Transverse colon (tissue), 4 donors: ENCODE measurements around the gene TRAK1. TPM values are rescaled to one million over a fixed set of nuclear protein-coding genes. Genes with fewer than 3 reads are reported as not detected.
"Not testable (repeated sequence)": the region's sequence is repeated elsewhere in the genome, so short reads cannot be mapped to it uniquely, and the experiment has no call there.

Source experiments
- DNase-seq: peaks from one replicate; pipeline ENCODE4 v3.0.0-alpha.2; 2019
- H3K27ac ChIP-seq, 4 donors: fragments of 200-600 bp; sonication (generic); 2 replicates each; pipeline ENCODE4 v1.5.1; 2016 to 2018; ENCODE audit warnings: inconsistent platforms in 4 of 4
- H3K27me3 ChIP-seq: fragments of 200-600 bp; sonication (generic); 2 replicates; pipeline ENCODE4 v1.5.1; 2017; ENCODE audit warnings: inconsistent platforms
- H3K36me3 ChIP-seq, 4 donors: fragments of 200-600 bp; sonication (generic); 2 replicates each; pipeline ENCODE4 v1.5.1; 2017 to 2019; ENCODE audit warnings: inconsistent platforms in 4 of 4
- H3K4me1 ChIP-seq, 4 donors: fragments of 200-600 bp; sonication (generic); 2 replicates each; pipeline ENCODE4 v1.5.1; 2017 to 2020; ENCODE audit warnings: inconsistent platforms in 4 of 4
- H3K4me3 ChIP-seq, 4 donors: fragments of 200-600 bp; sonication (generic); 1 replicate in 1 of 4; 2 replicates in 3 of 4; pipeline versions ENCODE4 v1.5.1 to v1.6.1; 2017 to 2019; ENCODE audit warnings: inconsistent platforms in 4 of 4
- H3K9me3 ChIP-seq, 2 donors: fragments of 200-600 bp; sonication (generic); 2 replicates each; pipeline ENCODE4 v1.5.1; 2017 to 2019; ENCODE audit warnings: inconsistent platforms in 2 of 2
- EP300 ChIP-seq: sonication (generic); formaldehyde crosslinking; IDR thresholded peaks from one replicate; pipeline ENCODE4 v1.6.1; 2017; ENCODE audit warnings: antibody characterized with exemption, low read depth
- POLR2A ChIP-seq: fragments of 450-650 bp; IDR thresholded peaks from one replicate; pipeline ENCODE4 v1.6.1; 2016; ENCODE audit warnings: antibody characterized with exemption, mild to moderate bottlenecking, moderate library complexity
- POLR2AphosphoS5 ChIP-seq, 3 donors: sonication (generic); formaldehyde crosslinking; IDR thresholded peaks; one replicate each; pipeline ENCODE4 v1.6.1; 2016; ENCODE audit warnings: antibody characterized with exemption in 3 of 3
- WGBS, 2 donors: methylation state at CpG; one replicate each; pipeline ENCODE4 v1.1.5; 2018; ENCODE audit warnings: low coverage in 1 of 2; 5-methylcytosine and 5-hydroxymethylcytosine counted together
- in situ Hi-C, 4 donors: fragments of 200-750 bp; cut with MboI; loops; one replicate each; pipeline versions ENCODE4 v1.15.0 to v1.15.1; 2017; ENCODE audit warnings: low sequenced_read_pairs in 3 of 4, low pct_ligation_motif_present in 1 of 4, low pct_unique_long_range_greater_than_20kb in 1 of 4
- intact Hi-C: fragments of 100-400 bp; cut with DNase I; formaldehyde crosslinking; loops from one replicate; pipeline ENCODE4 v1.15.1; 2023; ENCODE audit warnings: low total_unique reads
- total RNA-seq, 4 donors: library from RNA; depleted of rRNA; stranded (reverse); fragments of >200 nt; gene quantifications; one replicate each; pipeline ENCODE4 v1.1.0, GENCODE V29; 2016
- TF ChIP-seq, protein P1 (sequence below), 5 experiments: fragments of 200-600 bp in 3 of 5; fragments of 450-650 bp in 2 of 5; sonication (generic) in 3 of 5; IDR thresholded peaks; 1 replicate in 2 of 5; 2 replicates in 3 of 5; pipeline ENCODE4 v1.5.1; 2016 to 2017; ENCODE audit warnings: antibody characterized with exemption in 5 of 5, inconsistent platforms in 3 of 5, mild to moderate bottlenecking in 2 of 5, moderate library complexity in 1 of 5

The TRAK1 gene, protein sequence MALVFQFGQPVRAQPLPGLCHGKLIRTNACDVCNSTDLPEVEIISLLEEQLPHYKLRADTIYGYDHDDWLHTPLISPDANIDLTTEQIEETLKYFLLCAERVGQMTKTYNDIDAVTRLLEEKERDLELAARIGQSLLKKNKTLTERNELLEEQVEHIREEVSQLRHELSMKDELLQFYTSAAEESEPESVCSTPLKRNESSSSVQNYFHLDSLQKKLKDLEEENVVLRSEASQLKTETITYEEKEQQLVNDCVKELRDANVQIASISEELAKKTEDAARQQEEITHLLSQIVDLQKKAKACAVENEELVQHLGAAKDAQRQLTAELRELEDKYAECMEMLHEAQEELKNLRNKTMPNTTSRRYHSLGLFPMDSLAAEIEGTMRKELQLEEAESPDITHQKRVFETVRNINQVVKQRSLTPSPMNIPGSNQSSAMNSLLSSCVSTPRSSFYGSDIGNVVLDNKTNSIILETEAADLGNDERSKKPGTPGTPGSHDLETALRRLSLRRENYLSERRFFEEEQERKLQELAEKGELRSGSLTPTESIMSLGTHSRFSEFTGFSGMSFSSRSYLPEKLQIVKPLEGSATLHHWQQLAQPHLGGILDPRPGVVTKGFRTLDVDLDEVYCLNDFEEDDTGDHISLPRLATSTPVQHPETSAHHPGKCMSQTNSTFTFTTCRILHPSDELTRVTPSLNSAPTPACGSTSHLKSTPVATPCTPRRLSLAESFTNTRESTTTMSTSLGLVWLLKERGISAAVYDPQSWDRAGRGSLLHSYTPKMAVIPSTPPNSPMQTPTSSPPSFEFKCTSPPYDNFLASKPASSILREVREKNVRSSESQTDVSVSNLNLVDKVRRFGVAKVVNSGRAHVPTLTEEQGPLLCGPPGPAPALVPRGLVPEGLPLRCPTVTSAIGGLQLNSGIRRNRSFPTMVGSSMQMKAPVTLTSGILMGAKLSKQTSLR
- 100 to 1,000 TPM in 3 of 4 donors, 10 to 100 TPM in 1; 91.7 to 247 (median 115) TPM for total RNA-seq

DNA sequence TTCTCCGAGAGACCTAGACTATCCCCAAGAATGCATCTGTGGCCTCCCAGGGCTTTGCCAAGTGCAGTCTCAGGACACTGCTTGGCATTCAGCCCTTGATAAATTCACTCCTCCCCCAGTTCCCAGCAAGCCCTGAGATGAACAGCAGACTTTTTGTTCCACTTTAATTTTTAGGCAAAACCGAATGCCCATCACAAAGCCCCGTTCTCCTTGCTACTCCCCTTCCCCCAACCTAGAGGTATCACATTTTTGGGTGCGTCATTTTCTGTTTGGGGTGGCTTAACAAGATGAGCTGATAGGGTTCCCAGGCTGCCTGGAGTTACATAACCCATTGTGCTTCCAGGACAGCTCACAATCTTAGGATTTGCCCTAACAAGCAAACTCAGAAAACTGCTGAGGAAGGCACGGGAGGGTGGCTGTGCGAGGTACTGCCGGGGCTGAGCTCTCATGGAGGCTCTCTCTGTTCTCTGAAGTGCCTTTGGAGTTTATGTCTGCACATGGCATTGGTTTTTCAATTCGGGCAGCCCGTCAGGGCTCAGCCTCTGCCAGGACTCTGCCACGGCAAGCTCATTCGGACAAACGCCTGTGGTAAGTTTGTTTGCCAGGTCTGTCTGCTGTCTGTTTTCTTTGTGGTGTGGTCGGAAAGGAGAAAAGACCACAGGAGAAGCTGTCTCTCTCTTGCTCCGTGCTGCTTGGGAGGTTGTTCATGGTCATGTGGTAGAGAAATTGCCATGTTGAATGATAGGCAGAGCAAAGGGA lies at the start of gene TRAK1:
TRAK1 (plus strand) TSS at position 385 of the 759 bp plus-strand sequence; CDS start at position 498, 113 bp downstream.
- H3K4me3 ChIP-seq: peak within 1 kb of the TSS in 2 of 4 donors; percentile 3 to 20
- intact Hi-C loops: loop anchor here (5.0 kb wide), 1 partner anchor 79 kb away; no protein-coding TSS in a partner anchor
- WGBS, 2 donors: 73 to 90% methylated on average over 5 to 14 of the region's 14 CpGs
- TF ChIP-seq POLR2AphosphoS5 (IDR thresholded peaks at IDR 0.05): peak in 2 of 3 donors; percentile 22 to 29
- TF ChIP-seq POLR2A: no peak
- H3K27ac ChIP-seq: peak within 1 kb of the TSS; percentile 47 to 72 (median 57)
- H3K4me1 ChIP-seq: peaks cover 0 to 22% (median 6%) of the 10 kb centered on the region in 4 donors
- no peaks in the 10 kb centered on the region for H3K9me3 ChIP-seq
- in situ Hi-C loops: loop anchor here in 3 of 4 donors (5.0 to 10.0 kb wide), 2 partner anchors 196 to 199 kb away; no protein-coding TSS in a partner anchor
- H3K27me3 ChIP-seq: no peaks in the 10 kb centered on the region
- peaks cover 0 to 3% (median 0%) of the 10 kb centered on the region in 4 donors for H3K36me3 ChIP-seq
- no peak for DNase-seq

DNA sequence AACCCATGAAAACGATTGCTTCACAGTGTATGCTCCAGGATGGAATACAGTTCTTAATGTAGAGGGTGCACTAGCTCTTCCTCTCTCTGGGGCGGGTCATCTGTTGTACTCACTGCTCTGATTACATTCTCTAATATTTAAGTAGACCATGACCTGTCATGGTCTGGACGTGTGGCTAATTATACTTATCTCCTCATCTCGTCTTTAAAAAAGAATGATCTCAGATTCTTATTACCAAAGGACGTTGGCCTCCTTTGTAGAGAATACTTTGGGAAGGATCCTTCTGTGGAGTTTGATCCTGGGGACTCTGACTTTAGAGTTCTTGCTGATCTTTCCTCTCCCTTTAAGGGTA lies 48.4 kb upstream of the TRAK1 start:
- Histone ChIP-seq H3K36me3 (no peaks in the 10 kb centered on the region), H3K27me3 (no peaks in the 10 kb centered on the region), H3K4me1 (peaks cover 15 to 47% (median 29%) of the 10 kb centered on the region in 4 donors), H3K4me3 (no peak overlapping the region), H3K27ac (peak overlapping the region; percentile 32 to 62 (median 58)), H3K9me3 (no peaks in the 10 kb centered on the region)
- no peak for DNase-seq
- TF ChIP-seq EP300 (no peak), POLR2AphosphoS5 (IDR thresholded peaks at IDR 0.05) (no peak), POLR2A (no peak)
- TF ChIP-seq, protein P1, sequence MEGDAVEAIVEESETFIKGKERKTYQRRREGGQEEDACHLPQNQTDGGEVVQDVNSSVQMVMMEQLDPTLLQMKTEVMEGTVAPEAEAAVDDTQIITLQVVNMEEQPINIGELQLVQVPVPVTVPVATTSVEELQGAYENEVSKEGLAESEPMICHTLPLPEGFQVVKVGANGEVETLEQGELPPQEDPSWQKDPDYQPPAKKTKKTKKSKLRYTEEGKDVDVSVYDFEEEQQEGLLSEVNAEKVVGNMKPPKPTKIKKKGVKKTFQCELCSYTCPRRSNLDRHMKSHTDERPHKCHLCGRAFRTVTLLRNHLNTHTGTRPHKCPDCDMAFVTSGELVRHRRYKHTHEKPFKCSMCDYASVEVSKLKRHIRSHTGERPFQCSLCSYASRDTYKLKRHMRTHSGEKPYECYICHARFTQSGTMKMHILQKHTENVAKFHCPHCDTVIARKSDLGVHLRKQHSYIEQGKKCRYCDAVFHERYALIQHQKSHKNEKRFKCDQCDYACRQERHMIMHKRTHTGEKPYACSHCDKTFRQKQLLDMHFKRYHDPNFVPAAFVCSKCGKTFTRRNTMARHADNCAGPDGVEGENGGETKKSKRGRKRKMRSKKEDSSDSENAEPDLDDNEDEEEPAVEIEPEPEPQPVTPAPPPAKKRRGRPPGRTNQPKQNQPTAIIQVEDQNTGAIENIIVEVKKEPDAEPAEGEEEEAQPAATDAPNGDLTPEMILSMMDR (IDR thresholded peaks at IDR 0.05): no peak
- intact Hi-C loops (no loop called here), in situ Hi-C loops (no loop called here)
- WGBS, 2 donors: 51% methylated on average over 4 to 5 of the region's 5 CpGs

DNA sequence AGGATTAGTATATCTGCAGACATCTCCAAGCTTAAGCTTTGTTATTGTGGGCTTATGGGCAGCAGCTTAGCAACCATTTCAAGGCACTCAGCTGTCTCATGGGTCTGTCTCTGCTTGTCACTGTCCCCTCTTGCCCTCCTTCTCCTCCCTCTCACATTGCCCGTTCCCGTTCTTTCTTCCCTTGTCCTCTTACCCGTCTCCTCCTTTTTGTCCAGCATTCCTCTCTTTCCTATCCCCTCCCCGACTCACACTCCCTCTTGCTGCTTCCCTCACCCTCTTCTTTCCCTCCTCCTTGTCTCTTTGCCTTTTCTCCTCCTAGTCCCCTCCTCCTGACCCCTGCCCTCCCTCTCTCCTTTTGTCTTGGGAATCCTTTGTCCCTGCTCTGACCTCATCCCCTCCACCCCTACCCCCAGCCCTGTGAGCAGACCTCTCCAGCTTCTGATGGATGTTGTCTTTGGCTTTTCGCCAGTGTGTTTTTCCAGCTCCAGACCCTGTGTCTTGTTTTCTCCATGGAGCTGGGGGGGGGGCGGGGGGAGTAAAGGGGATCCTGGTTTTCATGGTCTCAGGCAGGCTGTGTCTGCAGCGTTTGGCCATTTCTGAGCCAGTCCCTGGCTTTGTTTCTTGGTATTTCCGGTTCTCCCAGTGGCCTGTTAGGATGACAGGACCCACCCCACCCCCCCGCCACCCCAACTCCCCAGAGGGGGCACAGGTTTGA lies 47.9 kb upstream of the TRAK1 start:
- Histone ChIP-seq H3K4me3 (no peak overlapping the region), H3K27ac (peak overlapping the region; percentile 32 to 62 (median 58)), H3K36me3 (no peaks in the 10 kb centered on the region), H3K4me1 (peaks cover 17 to 46% (median 29%) of the 10 kb centered on the region in 4 donors), H3K27me3 (no peaks in the 10 kb centered on the region), H3K9me3 (no peaks in the 10 kb centered on the region)
- in situ Hi-C loops (no loop called here), intact Hi-C loops (no loop called here)
- TF ChIP-seq, protein P1 (IDR thresholded peaks at IDR 0.05): no peak
- TF ChIP-seq POLR2AphosphoS5 (IDR thresholded peaks at IDR 0.05): no peak
- TF ChIP-seq POLR2A: no peak
- TF ChIP-seq EP300: no peak
- 61 to 80% methylated on average over 1 to 9 of the region's 9 CpGs for WGBS, 2 donors
- DNase-seq: no peak

DNA sequence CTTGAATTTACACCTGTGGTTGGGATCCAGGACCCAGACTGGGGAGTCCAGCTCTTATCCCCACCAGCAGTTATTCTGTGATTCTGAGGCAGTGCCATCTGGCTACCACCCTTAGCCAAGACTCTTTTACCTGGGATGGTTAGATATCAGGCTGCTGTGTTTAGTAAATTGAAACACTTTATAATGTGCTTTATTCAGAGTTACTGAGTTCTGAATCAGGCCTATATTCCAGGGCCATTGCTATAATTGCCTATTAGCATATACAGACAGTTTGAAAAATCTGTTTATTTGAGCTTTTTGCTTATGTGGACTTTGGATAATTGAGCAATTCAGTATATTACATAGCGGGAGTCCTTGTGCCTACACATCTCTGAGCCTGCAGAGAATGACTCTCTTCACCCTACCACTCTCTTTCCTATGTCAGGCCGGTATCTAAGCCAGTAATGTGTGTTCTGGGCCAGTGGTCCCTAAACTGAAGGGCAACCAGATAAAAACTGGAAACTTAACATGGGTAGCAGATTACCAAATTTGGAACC lies 45.4 kb upstream of the TRAK1 start:
- DNase-seq: no peak
- Histone ChIP-seq H3K4me1 (peaks cover 17 to 46% (median 30%) of the 10 kb centered on the region in 4 donors), H3K27me3 (no peaks in the 10 kb centered on the region), H3K4me3 (no peak overlapping the region), H3K27ac (peak overlapping the region in 3 of 4 donors; percentile 4 to 29 (median 21)), H3K9me3 (no peaks in the 10 kb centered on the region), H3K36me3 (no peaks in the 10 kb centered on the region)
- intact Hi-C loops (no loop called here), in situ Hi-C loops (no loop called here)
- TF ChIP-seq EP300 (no peak), POLR2AphosphoS5 (IDR thresholded peaks at IDR 0.05) (no peak), POLR2A (no peak)
- TF ChIP-seq, protein P1 (IDR thresholded peaks at IDR 0.05): no peak
- 64 to 73% methylated on average over 2 of the region's 2 CpGs for WGBS, 2 donors

DNA sequence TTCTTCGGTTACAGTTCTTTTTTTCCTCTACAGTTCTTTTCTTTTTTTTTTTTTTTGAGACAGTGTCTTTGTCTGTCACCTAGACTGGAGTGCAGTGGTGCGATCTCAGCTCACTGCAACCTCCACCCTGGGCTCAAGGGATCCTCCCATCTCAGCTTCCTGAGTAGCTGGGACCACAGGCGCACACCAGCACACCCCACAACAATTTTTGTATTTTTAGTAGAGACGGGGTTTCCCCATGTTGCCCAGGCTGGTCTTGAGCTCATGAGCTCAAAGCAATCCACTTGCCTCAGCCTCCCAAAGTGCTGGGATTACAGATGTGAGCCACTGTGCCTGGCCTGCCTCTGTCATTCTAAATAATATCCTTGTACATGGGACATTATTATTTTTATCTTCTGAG lies 42.6 kb upstream of the TRAK1 start:
- in situ Hi-C loops, H3K36me3 ChIP-seq, H3K4me3 ChIP-seq, H3K27me3 ChIP-seq, DNase-seq, H3K9me3 ChIP-seq, H3K27ac ChIP-seq, intact Hi-C loops: not testable (repeated sequence)
- peaks cover 35 to 59% (median 45%) of the 10 kb centered on the region in 4 donors for H3K4me1 ChIP-seq
- 67 to 69% methylated on average over 2 to 4 of the region's 4 CpGs for WGBS, 2 donors
